ENCODE results near the gene AS3MT. TPM values are rescaled to one million over a fixed set of nuclear protein-coding genes. Genes with fewer than 3 reads are reported as not detected.
A peak's percentile ranks its signal among the peaks of the same experiment; 100 is the strongest.
"Not testable (repeated sequence)": the region's sequence is repeated elsewhere in the genome, so short reads cannot be mapped to it uniquely, and the experiment has no call there.

The AS3MT gene, protein sequence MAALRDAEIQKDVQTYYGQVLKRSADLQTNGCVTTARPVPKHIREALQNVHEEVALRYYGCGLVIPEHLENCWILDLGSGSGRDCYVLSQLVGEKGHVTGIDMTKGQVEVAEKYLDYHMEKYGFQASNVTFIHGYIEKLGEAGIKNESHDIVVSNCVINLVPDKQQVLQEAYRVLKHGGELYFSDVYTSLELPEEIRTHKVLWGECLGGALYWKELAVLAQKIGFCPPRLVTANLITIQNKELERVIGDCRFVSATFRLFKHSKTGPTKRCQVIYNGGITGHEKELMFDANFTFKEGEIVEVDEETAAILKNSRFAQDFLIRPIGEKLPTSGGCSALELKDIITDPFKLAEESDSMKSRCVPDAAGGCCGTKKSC
- total RNA-seq, result 2.1 TPM
- long read RNA-seq, partial matches to known transcripts, result 0 of 1 reads
- long read RNA-seq, other reads (novel, unspliced or antisense), result 1 of 1 reads

- no peak for DNase-seq (ENCODE audit: low spot score)
These were observed at the start of gene AS3MT for GRCh38 chr10:102869258-102870198. Gene AS3MT, plus strand, starts transcription at chr10:102869470. Its CDS starts 123 bp downstream, at chr10:102869593.

- not testable (repeated sequence) for DNase-seq (ENCODE audit: low spot score)
These were observed 49.3 kb upstream of the AS3MT start for GRCh38 chr10:102820008-102820407.

- no peak for DNase-seq (ENCODE audit: low spot score)
These were observed 47.0 kb upstream of the AS3MT start for GRCh38 chr10:102822222-102822621.

DNA sequence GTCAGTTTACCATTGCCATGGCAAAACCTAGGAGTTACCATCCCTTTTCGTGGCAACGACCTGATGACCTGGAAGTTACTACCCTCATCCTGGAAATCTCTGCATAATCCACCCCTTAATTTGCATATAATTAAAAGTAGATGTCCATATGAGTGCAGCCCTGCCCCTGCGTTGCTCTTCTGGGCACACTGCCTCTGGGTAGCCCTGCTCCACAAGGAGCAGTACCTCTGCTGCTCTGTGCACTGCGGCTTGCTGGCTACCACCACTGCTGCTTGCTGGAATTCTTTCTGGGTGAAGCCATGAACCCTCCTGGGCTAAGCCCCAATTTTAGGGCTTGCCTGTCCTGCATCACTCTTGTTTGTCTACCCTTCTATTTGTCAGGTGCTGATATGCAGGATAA, 44.6 kb upstream of the AS3MT start:
- DNase-seq (ENCODE audit: low spot score), result no peak

DNA sequence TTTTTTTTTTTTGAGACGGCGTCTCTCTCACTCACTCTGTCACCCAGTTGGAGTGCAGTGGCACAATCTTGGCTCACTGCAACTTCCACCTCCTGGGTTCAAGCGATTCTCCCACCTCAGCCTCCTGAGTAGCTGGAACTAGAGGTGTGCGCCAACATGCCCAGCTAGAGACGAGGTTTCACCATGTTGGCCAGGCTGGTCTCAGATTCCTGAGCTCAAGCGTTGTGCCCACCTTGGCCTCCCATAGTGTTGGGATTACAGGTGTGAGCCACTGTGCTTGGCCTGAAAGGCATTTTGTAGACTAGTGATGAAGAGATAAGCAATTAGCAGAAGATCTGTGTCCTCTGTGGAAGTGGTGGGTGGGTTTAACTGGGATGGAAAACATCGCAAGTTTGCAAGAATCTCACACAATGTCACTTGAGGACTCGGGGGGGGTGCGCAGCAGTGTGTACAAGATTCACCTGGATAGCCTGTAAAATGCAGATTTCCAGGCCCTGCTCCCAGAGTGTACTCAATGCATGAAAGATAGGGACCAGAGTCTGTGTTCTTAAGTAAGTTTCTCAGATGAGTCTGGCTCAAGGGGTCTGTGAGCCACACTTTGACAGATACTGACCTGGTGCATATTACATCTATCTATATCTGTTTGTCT, 43.0 kb upstream of the AS3MT start:
- no peak for DNase-seq (ENCODE audit: low spot score)

GRCh38 chr10:102827597-102827975, 41.7 kb upstream of the AS3MT start:
- no peak for DNase-seq (ENCODE audit: low spot score)

- DNase-seq (ENCODE audit: low spot score), result no peak
These were observed 37.8 kb upstream of the AS3MT start for GRCh38 chr10:102831322-102832071.

DNA sequence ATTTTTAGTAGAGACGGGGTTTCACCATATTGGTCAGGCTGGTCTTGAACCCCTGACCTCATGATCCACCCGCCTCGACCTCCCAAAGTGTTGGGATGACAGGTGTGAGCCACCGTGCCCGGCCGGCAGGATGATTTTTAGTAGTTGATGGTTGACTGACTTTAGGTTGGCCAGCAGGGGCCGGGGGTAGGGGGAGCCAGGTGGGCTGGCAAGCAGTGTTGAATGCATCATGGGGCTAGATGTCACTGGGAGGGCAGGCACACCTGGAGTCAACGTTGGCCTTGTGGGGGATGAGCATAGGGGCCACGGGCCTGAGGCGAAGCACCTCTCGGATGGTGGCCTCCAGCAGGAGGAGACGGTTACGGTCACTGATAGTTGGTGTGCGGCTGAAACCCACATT, 37.0 kb upstream of the AS3MT start:
- DNase-seq (ENCODE audit: low spot score), result no peak

GRCh38 chr10:102832987-102833386, 36.3 kb upstream of the AS3MT start:
- DNase-seq (ENCODE audit: low spot score), result no peak

GRCh38 chr10:102834143-102834542, 35.1 kb upstream of the AS3MT start:
- no peak for DNase-seq (ENCODE audit: low spot score)

DNA sequence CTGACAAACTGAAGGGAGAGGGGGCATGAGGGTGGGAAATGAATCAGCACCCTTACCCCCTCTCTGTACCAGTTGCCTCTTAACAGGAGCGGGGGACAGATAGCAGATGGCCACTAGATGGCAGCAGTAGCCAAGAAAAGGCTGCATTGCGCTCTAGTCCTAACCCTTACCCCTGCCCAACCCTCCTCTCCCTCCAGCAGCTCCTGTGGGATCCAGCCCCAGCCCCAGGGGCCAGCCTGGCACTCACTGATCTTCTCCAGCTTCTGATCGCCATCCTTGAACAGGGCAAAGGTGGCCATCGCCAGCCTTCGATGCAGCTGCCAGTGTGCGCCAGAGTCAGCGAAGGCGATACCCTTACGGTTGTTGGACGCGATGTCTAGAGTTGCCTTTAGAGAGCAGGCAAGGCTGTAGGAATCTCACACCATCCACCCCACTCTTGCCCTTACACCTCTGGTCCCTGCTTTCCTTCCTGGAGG, 34.2 kb upstream of the AS3MT start:
- DNase-seq (ENCODE audit: low spot score), result no peak

GRCh38 chr10:102837230-102837721, 32.0 kb upstream of the AS3MT start, which contains the start of gene CYP17A1:
Gene CYP17A1, minus strand, starts transcription at chr10:102837413. Its CDS starts 52 bp downstream, at chr10:102837361.
- no peak for DNase-seq (ENCODE audit: low spot score)

DNA sequence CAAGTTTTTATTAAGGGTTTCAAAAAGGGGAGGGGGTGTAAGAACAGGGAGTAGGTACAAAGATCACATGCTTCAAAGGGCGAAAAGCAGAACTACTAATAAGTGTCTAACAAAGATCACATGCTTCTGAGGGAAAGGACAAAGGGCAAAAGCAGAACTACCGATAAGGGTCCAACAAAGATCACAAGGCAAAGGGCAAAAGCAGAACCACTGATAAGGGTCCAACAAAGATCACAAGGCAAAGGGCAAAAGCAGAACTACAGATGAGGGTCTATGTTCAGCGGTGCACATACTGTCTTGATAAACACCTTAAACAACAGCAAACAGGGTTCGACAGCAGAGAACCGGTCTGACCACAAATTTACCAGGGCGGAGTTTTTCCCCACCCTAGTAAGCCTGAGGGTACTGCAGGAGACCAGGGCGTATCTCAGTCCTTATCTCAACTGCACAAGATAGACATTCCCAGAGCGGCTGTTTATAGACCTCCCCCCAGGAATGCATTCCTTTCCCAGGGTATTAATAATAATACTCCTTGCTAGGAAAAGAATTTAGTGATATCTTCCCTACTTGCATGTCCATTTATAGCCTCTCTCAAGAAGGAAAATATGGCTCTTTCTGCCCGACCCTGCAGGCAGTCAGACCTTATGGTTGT, 30.9 kb upstream of the AS3MT start:
- DNase-seq (ENCODE audit: low spot score), result not testable (repeated sequence)

GRCh38 chr10:102841827-102842345, 27.4 kb upstream of the AS3MT start:
- DNase-seq (ENCODE audit: low spot score), result peak; percentile 51

DNA sequence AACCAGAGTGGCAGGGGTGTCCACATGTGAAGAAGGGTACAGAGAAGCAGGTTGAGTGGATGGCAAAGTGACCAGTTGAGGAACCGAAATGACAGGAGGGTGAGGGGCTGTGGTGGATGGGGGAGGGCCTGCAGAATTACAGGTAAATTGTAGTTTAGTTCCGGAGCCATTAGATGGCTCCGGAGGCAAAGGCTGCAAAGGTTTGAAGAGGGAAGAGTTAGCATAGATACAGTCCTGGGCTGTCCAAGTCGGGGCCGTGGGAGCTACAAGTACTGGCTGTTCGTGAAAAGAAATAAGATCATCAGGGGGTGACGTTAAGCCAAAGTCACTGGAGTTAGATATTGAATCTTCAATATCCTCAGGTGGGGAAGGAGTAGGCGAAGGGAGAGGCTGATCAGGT, 26.1 kb upstream of the AS3MT start:
- peak; percentile 49 for DNase-seq (ENCODE audit: low spot score)

GRCh38 chr10:102844190-102844776, 25.0 kb upstream of the AS3MT start:
- not testable (repeated sequence) for DNase-seq (ENCODE audit: low spot score)

DNA sequence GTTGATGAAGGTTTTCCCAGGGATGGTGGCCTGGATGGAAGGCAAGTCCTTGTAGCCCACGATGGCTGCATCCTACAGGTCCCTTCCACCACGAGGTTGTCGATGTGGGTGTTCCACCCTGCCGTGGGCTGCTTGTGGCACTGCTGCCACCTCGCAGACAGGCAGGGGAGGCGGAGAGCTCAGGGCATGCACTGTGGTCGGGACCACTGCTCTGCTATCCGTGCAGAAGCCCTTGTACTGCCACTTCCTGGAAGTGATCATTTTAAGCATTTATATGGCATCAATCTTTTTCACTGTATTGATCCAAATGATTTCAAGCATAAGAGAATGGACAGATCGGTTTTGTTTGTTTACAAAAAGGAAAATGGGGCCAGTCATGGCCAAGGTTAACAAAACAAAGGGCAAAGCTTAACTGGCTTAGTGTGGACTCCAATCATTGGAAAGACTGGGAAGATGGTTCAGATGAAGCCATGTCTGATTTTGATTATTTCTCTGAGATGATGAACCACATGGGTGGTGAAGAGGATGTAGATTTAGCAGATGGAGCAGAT, 23.8 kb upstream of the AS3MT start:
- peak; percentile 74 for DNase-seq (ENCODE audit: low spot score)

DNA sequence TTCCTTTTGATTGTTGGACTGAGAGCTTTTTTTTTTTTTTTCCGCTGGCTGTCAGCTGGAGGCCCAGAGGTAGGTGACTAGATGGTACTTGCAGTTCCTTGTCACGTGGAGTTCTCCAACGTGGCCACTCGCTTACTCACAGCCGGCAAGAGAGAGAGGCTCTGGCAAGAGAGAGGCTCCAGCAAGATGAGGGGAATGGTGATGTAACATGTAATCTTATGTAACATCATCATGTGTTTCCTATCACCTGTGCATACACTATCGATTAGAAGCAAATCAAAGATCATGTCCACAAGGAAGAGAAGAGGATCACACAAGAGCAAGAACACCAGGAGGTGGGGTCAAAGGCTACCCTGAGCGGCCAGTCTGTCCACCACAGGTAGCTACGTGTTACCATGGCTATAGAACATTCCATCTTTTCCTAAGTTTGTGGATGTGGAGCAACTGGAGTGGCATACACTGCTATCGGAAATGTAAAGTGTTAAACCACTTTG, 19.2 kb upstream of the AS3MT start:
- no peak for DNase-seq (ENCODE audit: low spot score)

- DNase-seq (ENCODE audit: low spot score), result not testable (repeated sequence)
These were observed 16.0 kb upstream of the AS3MT start for GRCh38 chr10:102853237-102853636.
